KMS-11 (cell line): ENCODE results near the gene PATJ.
"Not testable (repeated sequence)": the region's sequence is repeated elsewhere in the genome, so short reads cannot be mapped to it uniquely, and the experiment has no call there.

Source experiments
- H2AFZ ChIP-seq: fragments of 200-600 bp; sonication (generic); 2 replicates; pipeline ENCODE4 v1.6.1; 2016; ENCODE audit warnings: antibody characterized with exemption, mixed run types, low read depth
- H3K27ac ChIP-seq: fragments of 200-600 bp; sonication (generic); 2 replicates; pipeline ENCODE4 v1.6.1; 2016; ENCODE audit warnings: mild to moderate bottlenecking, mixed run types
- H3K27me3 ChIP-seq: fragments of 200-600 bp; sonication (generic); 2 replicates; pipeline ENCODE4 v1.6.1; 2017; ENCODE audit warnings: mild to moderate bottlenecking, low read depth, mixed run types, moderate library complexity; ENCODE audit not compliant: insufficient read depth
- H3K36me3 ChIP-seq: fragments of 200-600 bp; sonication (generic); 2 replicates; pipeline ENCODE4 v1.6.1; 2017; ENCODE audit warnings: mild to moderate bottlenecking, mixed run types; ENCODE audit not compliant: insufficient read depth
- H3K4me1 ChIP-seq: fragments of 200-600 bp; sonication (generic); 2 replicates; pipeline ENCODE4 v1.6.1; 2016; ENCODE audit warnings: mild to moderate bottlenecking, low read depth, mixed run types; ENCODE audit not compliant: poor library complexity, severe bottlenecking
- H3K4me2 ChIP-seq: fragments of 200-600 bp; sonication (generic); 2 replicates; pipeline ENCODE4 v1.7.0; 2016; ENCODE audit warnings: mild to moderate bottlenecking, mixed run types
- H3K4me3 ChIP-seq: fragments of 200-600 bp; sonication (generic); IDR thresholded peaks from 2 replicates; pipeline ENCODE4 v1.6.1; 2017; ENCODE audit warnings: low read depth, low read length, mixed read lengths; ENCODE audit not compliant: insufficient read depth
- H3K79me2 ChIP-seq: fragments of 200-600 bp; sonication (generic); 2 replicates; pipeline ENCODE4 v1.6.1; 2016; ENCODE audit warnings: low read depth, mixed run types; ENCODE audit not compliant: insufficient read depth
- H3K9ac ChIP-seq: fragments of 200-600 bp; sonication (generic); 2 replicates; pipeline ENCODE4 v1.6.1; 2016; ENCODE audit warnings: mild to moderate bottlenecking, mixed run types
- H4K20me1 ChIP-seq: fragments of 200-600 bp; sonication (generic); 2 replicates; pipeline ENCODE4 v1.6.1; 2016; ENCODE audit warnings: mild to moderate bottlenecking, mixed run types; ENCODE audit not compliant: insufficient read depth
- TF ChIP-seq, protein P1 (sequence below): fragments of 200-600 bp; sonication (generic); conservative IDR thresholded peaks from 2 replicates; pipeline ENCODE4 v1.6.1; 2017; ENCODE audit warnings: low read depth, mild to moderate bottlenecking, antibody characterized with exemption, low read length, moderate library complexity, mixed read lengths

Gene PATJ

DNA sequence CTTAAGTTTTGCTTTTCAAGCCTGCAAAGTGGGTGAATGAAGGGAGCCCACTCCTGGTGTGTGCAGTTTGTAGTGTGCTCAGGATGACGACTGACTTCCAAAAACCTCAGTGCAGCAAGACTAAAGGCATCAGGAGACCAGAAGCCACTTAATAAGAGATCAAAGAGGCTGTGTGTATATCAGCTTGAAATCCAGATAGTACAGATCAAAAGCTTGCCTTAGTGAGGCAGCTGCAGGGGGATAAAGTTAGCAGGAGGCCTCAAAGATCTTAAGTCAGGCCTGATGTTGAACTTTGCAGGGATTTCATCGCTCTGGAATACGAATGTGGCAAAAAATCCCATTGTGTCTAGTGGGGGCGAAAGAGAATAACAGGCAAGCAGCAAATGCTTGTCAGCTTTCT, 99.8 kb downstream of the PATJ start:
- TF ChIP-seq, protein P1, sequence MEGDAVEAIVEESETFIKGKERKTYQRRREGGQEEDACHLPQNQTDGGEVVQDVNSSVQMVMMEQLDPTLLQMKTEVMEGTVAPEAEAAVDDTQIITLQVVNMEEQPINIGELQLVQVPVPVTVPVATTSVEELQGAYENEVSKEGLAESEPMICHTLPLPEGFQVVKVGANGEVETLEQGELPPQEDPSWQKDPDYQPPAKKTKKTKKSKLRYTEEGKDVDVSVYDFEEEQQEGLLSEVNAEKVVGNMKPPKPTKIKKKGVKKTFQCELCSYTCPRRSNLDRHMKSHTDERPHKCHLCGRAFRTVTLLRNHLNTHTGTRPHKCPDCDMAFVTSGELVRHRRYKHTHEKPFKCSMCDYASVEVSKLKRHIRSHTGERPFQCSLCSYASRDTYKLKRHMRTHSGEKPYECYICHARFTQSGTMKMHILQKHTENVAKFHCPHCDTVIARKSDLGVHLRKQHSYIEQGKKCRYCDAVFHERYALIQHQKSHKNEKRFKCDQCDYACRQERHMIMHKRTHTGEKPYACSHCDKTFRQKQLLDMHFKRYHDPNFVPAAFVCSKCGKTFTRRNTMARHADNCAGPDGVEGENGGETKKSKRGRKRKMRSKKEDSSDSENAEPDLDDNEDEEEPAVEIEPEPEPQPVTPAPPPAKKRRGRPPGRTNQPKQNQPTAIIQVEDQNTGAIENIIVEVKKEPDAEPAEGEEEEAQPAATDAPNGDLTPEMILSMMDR, result no peak

DNA sequence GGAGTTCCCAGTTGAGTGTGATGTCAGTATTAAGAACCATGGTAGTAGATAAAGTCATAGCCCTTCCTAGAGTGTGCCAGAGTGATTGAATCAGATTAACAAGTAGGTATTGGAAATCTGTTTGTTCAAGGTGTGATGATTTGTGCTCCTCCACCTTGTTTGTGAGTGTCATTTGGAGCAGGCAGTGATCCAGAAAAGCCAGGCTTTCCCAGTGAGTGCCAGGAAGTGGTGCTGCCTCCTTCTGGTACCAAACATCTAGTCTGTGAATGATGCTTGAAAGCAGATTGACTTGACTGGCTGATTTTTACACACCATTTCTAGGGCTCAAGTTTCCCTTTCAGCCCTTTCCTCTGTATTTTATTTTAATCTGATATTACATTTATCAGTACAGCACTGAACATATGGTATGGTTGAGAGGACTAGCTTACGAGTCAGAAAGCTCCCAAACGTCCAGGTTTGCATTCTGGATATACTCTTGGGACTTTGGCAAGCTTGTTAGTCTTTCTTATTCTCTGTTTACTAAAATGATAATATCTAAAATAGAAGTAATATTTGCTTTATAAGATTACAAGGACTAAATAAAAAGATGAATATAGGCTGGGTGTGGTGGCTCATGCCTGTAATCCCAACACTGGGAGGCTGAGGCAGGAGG, 100.7 kb downstream of the PATJ start:
- Histone ChIP-seq H3K27me3 (no peaks in the 10 kb centered on the region), H4K20me1 (no peaks in the 10 kb centered on the region), H3K4me3 (no peak overlapping the region), H3K27ac (no peak overlapping the region), H3K79me2 (no peaks in the 10 kb centered on the region), H3K4me1 (no peaks in the 10 kb centered on the region), H3K4me2 (no peak overlapping the region), H3K36me3 (no peaks in the 10 kb centered on the region), H2AFZ (no peak overlapping the region), H3K9ac (no peak overlapping the region)
- TF ChIP-seq, protein P1, result no peak

More for the DNA sequence above, 99.8 kb downstream of the PATJ start:
- Histone ChIP-seq H3K4me2 (no peak overlapping the region), H2AFZ (no peak overlapping the region), H3K27ac (no peak overlapping the region), H3K27me3 (no peaks in the 10 kb centered on the region), H4K20me1 (no peaks in the 10 kb centered on the region), H3K4me1 (no peaks in the 10 kb centered on the region), H3K79me2 (no peaks in the 10 kb centered on the region), H3K36me3 (no peaks in the 10 kb centered on the region), H3K9ac (no peak overlapping the region), H3K4me3 (no peak overlapping the region)

DNA sequence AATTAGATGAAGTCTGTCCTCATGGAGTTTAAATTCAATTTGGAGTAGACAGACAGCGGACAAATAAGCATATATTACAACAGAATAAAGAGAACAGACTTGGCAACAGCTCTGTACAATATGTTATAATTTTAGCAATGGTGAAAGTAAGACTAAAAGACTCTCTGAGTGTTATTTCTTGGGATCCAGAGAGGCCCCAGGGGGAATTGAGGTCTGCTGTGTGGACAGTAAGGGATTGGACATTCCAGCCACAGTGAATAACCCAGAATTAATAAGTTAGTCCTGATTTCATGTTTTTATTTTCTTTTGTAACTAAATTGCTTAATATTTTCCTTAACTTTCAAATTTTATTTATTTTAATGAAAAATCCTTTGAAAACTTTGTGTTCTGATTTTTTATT, 101.7 kb downstream of the PATJ start:
- no peaks in the 10 kb centered on the region for H4K20me1 ChIP-seq
- H3K27me3 ChIP-seq, result no peaks in the 10 kb centered on the region
- H3K4me3 ChIP-seq, result no peak overlapping the region
- H3K4me1 ChIP-seq, result no peaks in the 10 kb centered on the region
- no peaks in the 10 kb centered on the region for H3K36me3 ChIP-seq
- H3K4me2 ChIP-seq, result no peak overlapping the region
- no peak overlapping the region for H3K27ac ChIP-seq
- TF ChIP-seq, protein P1, result no peak
- no peaks in the 10 kb centered on the region for H3K79me2 ChIP-seq
- H2AFZ ChIP-seq, result no peak overlapping the region
- H3K9ac ChIP-seq, result no peak overlapping the region

DNA sequence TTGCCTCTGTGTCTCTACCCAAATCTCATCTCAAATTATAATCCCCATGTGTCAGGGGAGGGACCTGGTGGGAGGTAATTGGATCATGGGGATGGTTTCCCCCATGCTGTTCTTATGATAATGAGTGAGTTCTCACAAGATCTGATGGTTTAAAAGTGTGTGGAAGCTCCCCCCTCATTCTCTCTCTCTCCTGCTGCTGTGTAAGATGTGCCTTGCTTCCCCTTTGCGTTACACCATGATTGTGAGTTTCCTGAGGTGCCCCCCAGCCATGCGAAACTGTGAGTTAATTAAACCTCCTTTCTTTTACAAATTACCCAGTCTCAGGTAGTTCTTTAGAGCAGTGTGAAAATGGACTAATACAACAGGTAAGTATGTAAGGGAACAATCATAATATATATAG, 102.4 kb downstream of the PATJ start:
- not testable (repeated sequence) for H4K20me1 ChIP-seq, H3K9ac ChIP-seq, H3K4me1 ChIP-seq, H3K36me3 ChIP-seq, H3K27ac ChIP-seq, H2AFZ ChIP-seq, H3K4me2 ChIP-seq, H3K27me3 ChIP-seq, H3K4me3 ChIP-seq, H3K79me2 ChIP-seq

DNA sequence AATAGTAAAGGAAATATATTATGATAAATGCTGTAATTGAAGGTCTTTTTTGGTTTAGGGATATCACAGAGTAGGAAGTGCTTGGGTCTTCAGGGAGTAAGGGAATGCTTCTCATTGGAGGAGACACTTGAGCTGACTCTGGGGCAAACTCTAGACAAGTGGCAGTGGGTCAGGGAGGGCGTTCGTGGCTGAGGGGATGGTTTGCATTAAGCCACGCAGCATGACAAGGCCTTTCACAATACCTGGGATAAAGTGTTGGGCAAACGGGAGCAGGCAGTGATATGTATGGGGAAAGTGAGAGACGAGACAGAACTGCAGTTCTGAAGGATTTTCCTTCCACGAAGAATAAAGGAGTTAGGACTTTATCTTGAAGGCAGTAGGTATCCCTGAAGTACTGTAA, 109.0 kb downstream of the PATJ start:
- no peak overlapping the region for H3K4me3 ChIP-seq
- H3K9ac ChIP-seq, result no peak overlapping the region
- H3K4me1 ChIP-seq, result no peaks in the 10 kb centered on the region
- H4K20me1 ChIP-seq, result no peaks in the 10 kb centered on the region
- H2AFZ ChIP-seq, result no peak overlapping the region
- H3K4me2 ChIP-seq, result no peak overlapping the region
- H3K27ac ChIP-seq, result no peak overlapping the region
- H3K36me3 ChIP-seq, result no peaks in the 10 kb centered on the region
- no peaks in the 10 kb centered on the region for H3K79me2 ChIP-seq
- H3K27me3 ChIP-seq, result no peaks in the 10 kb centered on the region
- TF ChIP-seq, protein P1, result no peak
